Astrocyte of the spinal cord (primary cell): ENCODE measurements around the gene ZNF136.

ENCODE experiments used
- DNase-seq: peaks from one replicate; pipeline ENCODE4 v3.0.0; 2011; ENCODE audit warnings: low read depth, low spot score
- H3K4me3 ChIP-seq: 2 replicates; pipeline ENCODE4 v1.5.1; 2011; ENCODE audit warnings: low read depth, mild to moderate bottlenecking, low read length, moderate library complexity
- CTCF ChIP-seq: IDR thresholded peaks from 2 replicates; pipeline ENCODE4 v1.5.1; 2012; ENCODE audit warnings: low read depth, mild to moderate bottlenecking, low read length, inconsistent platforms
- in situ Hi-C: cut with HindIII; loops from 2 replicates; pipeline ENCODE4 v1.10.0; 2017; ENCODE audit warnings: low sequenced_read_pairs

ZNF136 gene

GRCh38 chr19:12162882-12163806 is at the start of gene ZNF136:
TSS of gene ZNF136 (plus strand) at chr19:12163096. CDS start at chr19:12163204, 108 bp downstream.
- no peak for TF ChIP-seq CTCF
- H3K4me3 ChIP-seq = peak within 1 kb of the TSS; percentile 77
- DNase-seq = peak; percentile 95
- in situ Hi-C loops = no loop called here

GRCh38 chr19:12113121-12113520 is 49.8 kb upstream of the ZNF136 start:
- no peak for TF ChIP-seq CTCF
- DNase-seq = no peak
- H3K4me3 ChIP-seq = no peak overlapping the region
- in situ Hi-C loops = no loop called here

GRCh38 chr19:12117201-12117970 is 45.5 kb upstream of the ZNF136 start:
- in situ Hi-C loops = no loop called here
- no peak for DNase-seq
- no peak overlapping the region for H3K4me3 ChIP-seq
- no peak for TF ChIP-seq CTCF

- DNase-seq = no peak
- in situ Hi-C loops = no loop called here
- TF ChIP-seq CTCF = peak; percentile 36
- no peak overlapping the region for H3K4me3 ChIP-seq
Measured at GRCh38 chr19:12126707-12127106, 36.2 kb upstream of the ZNF136 start.

- in situ Hi-C loops = no loop called here
- no peak for TF ChIP-seq CTCF
- no peak overlapping the region for H3K4me3 ChIP-seq
- peak; percentile 22 for DNase-seq
Measured at GRCh38 chr19:12133069-12133468, 29.8 kb upstream of the ZNF136 start.

- no peak for TF ChIP-seq CTCF
- no peak for DNase-seq
- in situ Hi-C loops = no loop called here
Measured at GRCh38 chr19:12137221-12137940, 25.5 kb upstream of the ZNF136 start.

More at GRCh38 chr19:12137221-12137940, 25.5 kb upstream of the ZNF136 start:
- H3K4me3 ChIP-seq = no peak overlapping the region
